Neuronal stem cell (in vitro differentiated cells): ENCODE data around the gene GOLGA6D.
"Not testable (repeated sequence)": the region's sequence is repeated elsewhere in the genome, so short reads cannot be mapped to it uniquely, and the experiment has no call there.

Source experiments
- DNase-seq: peaks from one replicate; pipeline ENCODE4 v3.0.0-alpha.2; 2013; ENCODE audit warnings: low spot score
- H2AFZ ChIP-seq: one replicate; pipeline ENCODE4 v1.6.1; 2013; ENCODE audit warnings: mild to moderate bottlenecking, low read length, inconsistent platforms
- H2AK5ac ChIP-seq: 2 replicates; pipeline ENCODE4 v1.6.1; 2013; ENCODE audit warnings: low read depth, mild to moderate bottlenecking, inconsistent platforms, low read length, moderate library complexity, mixed read lengths
- H2BK120ac ChIP-seq: 2 replicates; pipeline ENCODE4 v1.6.1; 2013; ENCODE audit warnings: low read depth, mild to moderate bottlenecking, inconsistent platforms, low read length, moderate library complexity, mixed read lengths
- H2BK12ac ChIP-seq: one replicate; pipeline ENCODE4 v1.6.1; 2013; ENCODE audit warnings: low read length, inconsistent platforms
- H2BK15ac ChIP-seq: 2 replicates; pipeline ENCODE4 v1.6.1; 2013; ENCODE audit warnings: mild to moderate bottlenecking, low read length, inconsistent platforms, mixed read lengths
- H2BK5ac ChIP-seq: one replicate; pipeline ENCODE4 v1.6.1; 2013; ENCODE audit warnings: inconsistent platforms, mild to moderate bottlenecking, low read length, moderate library complexity
- H3K14ac ChIP-seq: one replicate; pipeline ENCODE4 v1.6.1; 2013; ENCODE audit warnings: low read length, inconsistent platforms
- H3K18ac ChIP-seq: 2 replicates; pipeline ENCODE4 v1.6.1; 2013; ENCODE audit warnings: low read length, inconsistent platforms
- H3K23ac ChIP-seq: 2 replicates; pipeline ENCODE4 v1.6.1; 2013; ENCODE audit warnings: low read depth, mild to moderate bottlenecking, mixed read lengths, low read length, inconsistent platforms; ENCODE audit not compliant: poor library complexity
- H3K27ac ChIP-seq: replicated peaks from 3 replicates; pipeline ENCODE4 v1.5.1; 2013; ENCODE audit warnings: low read length, inconsistent platforms
- H3K27me3 ChIP-seq, 3 experiments: 2 replicates each; pipeline ENCODE4 v1.6.1; 2013; ENCODE audit warnings: low read length in 3 of 3, mild to moderate bottlenecking in 2 of 3, inconsistent platforms in 1 of 3, low read depth in 1 of 3, mixed read lengths in 1 of 3, moderate library complexity in 1 of 3; ENCODE audit not compliant: control insufficient read depth in 3 of 3, insufficient read depth in 3 of 3
- H3K36me3 ChIP-seq, 2 donors: replicated peaks in 1 of 2; 2 replicates each; pipeline ENCODE4 v1.6.1; 2013; ENCODE audit warnings: low read length in 2 of 2; ENCODE audit not compliant: control insufficient read depth in 2 of 2, insufficient read depth in 2 of 2
- H3K4ac ChIP-seq: 2 replicates; pipeline ENCODE4 v1.6.1; 2013; ENCODE audit warnings: inconsistent platforms, mild to moderate bottlenecking, low read length, moderate library complexity
- H3K4me1 ChIP-seq, 2 donors: 1 replicate in 1 of 2; 2 replicates in 1 of 2; pipeline ENCODE4 v1.6.1; 2013; ENCODE audit warnings: low read length in 2 of 2, low read depth in 1 of 2; ENCODE audit not compliant: control insufficient read depth in 2 of 2, insufficient read depth in 1 of 2
- H3K4me2 ChIP-seq: one replicate; pipeline ENCODE4 v1.6.1; 2013; ENCODE audit warnings: mild to moderate bottlenecking, low read length, inconsistent platforms; ENCODE audit not compliant: insufficient read depth, poor library complexity, severe bottlenecking
- H3K4me3 ChIP-seq, 2 donors: 2 replicates each; pipeline ENCODE4 v1.5.1; 2013; ENCODE audit warnings: low read length in 2 of 2, mild to moderate bottlenecking in 2 of 2, inconsistent platforms in 1 of 2, moderate library complexity in 1 of 2
- H3K79me1 ChIP-seq: one replicate; pipeline ENCODE4 v1.6.1; 2013; ENCODE audit warnings: low read depth, mild to moderate bottlenecking, inconsistent platforms, low read length, moderate library complexity
- H3K9ac ChIP-seq: one replicate; pipeline ENCODE4 v1.6.1; 2013; ENCODE audit warnings: mild to moderate bottlenecking, low read depth, low read length, inconsistent platforms; ENCODE audit not compliant: poor library complexity
- H3K9me3 ChIP-seq, 2 donors: replicated peaks in 1 of 2; 2 replicates each; pipeline versions ENCODE3 to v1.6.1; 2013; ENCODE audit warnings: low read length in 2 of 2, mild to moderate bottlenecking in 2 of 2, inconsistent platforms in 1 of 2, low read depth in 1 of 2, mixed read lengths in 1 of 2, moderate library complexity in 1 of 2; ENCODE audit not compliant: control insufficient read depth in 2 of 2, insufficient read depth in 1 of 2
- H4K8ac ChIP-seq: one replicate; pipeline ENCODE4 v1.6.1; 2013; ENCODE audit warnings: low read depth, mild to moderate bottlenecking, inconsistent platforms, low read length, moderate library complexity
- H4K91ac ChIP-seq: one replicate; pipeline ENCODE4 v1.6.1; 2013; ENCODE audit warnings: low read length, low read depth, mild to moderate bottlenecking, inconsistent platforms; ENCODE audit not compliant: poor library complexity
- WGBS, 2 donors: extraction: QIAGEN DNeasy Blood & Tissue Kit; methylation state at CpG; one replicate each; pipeline ENCODE4 v1.1.7; 2013; ENCODE audit warnings: missing lambda C conversion rate in 2 of 2, mixed read lengths in 1 of 2; ENCODE audit not compliant: insufficient read length in 2 of 2, insufficient replicate concordance in 1 of 2; ENCODE audit errors: extremely low coverage in 2 of 2; 5-methylcytosine and 5-hydroxymethylcytosine counted together

Gene GOLGA6D

GRCh38 chr15:75235760-75236729, 46.6 kb upstream of the GOLGA6D start:
- H2BK15ac ChIP-seq = peak overlapping the region; percentile 39
- H3K4me3 ChIP-seq = no peak overlapping the region
- H3K18ac ChIP-seq = peak overlapping the region; percentile 24
- H4K91ac ChIP-seq = no peak overlapping the region
- peak overlapping the region; percentile 63 for H3K14ac ChIP-seq
- no peak overlapping the region for H3K27ac ChIP-seq
- H3K23ac ChIP-seq = peak overlapping the region; percentile 17
- no peak overlapping the region for H3K4ac ChIP-seq
- no peak overlapping the region for H2AFZ ChIP-seq
- no peak overlapping the region for H2BK120ac ChIP-seq
- H3K9ac ChIP-seq = no peak overlapping the region
- H3K79me1 ChIP-seq = peaks cover 1% of the 10 kb centered on the region
- no peak overlapping the region for H2AK5ac ChIP-seq
- H3K4me2 ChIP-seq = no peak overlapping the region
- no peak overlapping the region for H2BK5ac ChIP-seq
- H2BK12ac ChIP-seq = no peak overlapping the region
- DNase-seq = no peak
- H3K27me3 ChIP-seq = peaks cover 0 to 30% (median 0%) of the 10 kb centered on the region in 3 experiments
- H3K4me1 ChIP-seq = peaks cover 0 to 3% of the 10 kb centered on the region in 2 donors
- no peak overlapping the region for H4K8ac ChIP-seq
- no peaks in the 10 kb centered on the region for H3K36me3 ChIP-seq
- no CpG with 5 or more reads among the region's 11 CpGs for WGBS, 2 donors
- H3K9me3 ChIP-seq = peaks cover 0 to 2% of the 10 kb centered on the region in 2 donors

- Histone ChIP-seq H2BK5ac (no peak overlapping the region), H3K27ac (no peak overlapping the region), H3K4ac (peak overlapping the region; percentile 71), H2BK120ac (no peak overlapping the region), H3K14ac (peak overlapping the region; percentile 25), H3K36me3 (no peaks in the 10 kb centered on the region), H2BK15ac (no peak overlapping the region), H3K4me2 (no peak overlapping the region), H2BK12ac (no peak overlapping the region), H3K18ac (peak overlapping the region; percentile 84), H3K4me1 (peaks cover 0 to 3% of the 10 kb centered on the region in 2 donors), H4K91ac (no peak overlapping the region), H3K27me3 (peaks cover 0 to 30% (median 0%) of the 10 kb centered on the region in 3 experiments), H3K79me1 (peaks cover 1% of the 10 kb centered on the region), H4K8ac (peak overlapping the region; percentile 56), H2AK5ac (peak overlapping the region; percentile 9), H3K23ac (peak overlapping the region; percentile 32), H3K4me3 (no peak overlapping the region), H2AFZ (peak overlapping the region; percentile 5), H3K9me3 (peaks cover 0 to 2% of the 10 kb centered on the region in 2 donors), H3K9ac (no peak overlapping the region)
- WGBS, 2 donors = no CpG with 5 or more reads among the region's 11 CpGs
- no peak for DNase-seq
Observed at GRCh38 chr15:75237316-75237982, 45.2 kb upstream of the GOLGA6D start.

- DNase-seq = no peak
- H3K4ac ChIP-seq = no peak overlapping the region
- no peaks in the 10 kb centered on the region for H3K79me1 ChIP-seq
- no peak overlapping the region for H2BK12ac ChIP-seq
- no peak overlapping the region for H2BK5ac ChIP-seq
- no peak overlapping the region for H4K8ac ChIP-seq
- peak overlapping the region; percentile 10 for H3K9ac ChIP-seq
- H3K27ac ChIP-seq = no peak overlapping the region
- no CpG with 5 or more reads among the region's 5 CpGs for WGBS, 2 donors
- peak overlapping the region; percentile 47 for H3K23ac ChIP-seq
- no peak overlapping the region for H3K4me2 ChIP-seq
- peaks cover 0 to 30% (median 0%) of the 10 kb centered on the region in 3 experiments for H3K27me3 ChIP-seq
- H3K36me3 ChIP-seq = no peaks in the 10 kb centered on the region
- H3K14ac ChIP-seq = no peak overlapping the region
- H2BK15ac ChIP-seq = no peak overlapping the region
- H3K4me1 ChIP-seq = peaks cover 0 to 3% of the 10 kb centered on the region in 2 donors
- no peak overlapping the region for H4K91ac ChIP-seq
- H3K9me3 ChIP-seq = peaks cover 0 to 2% of the 10 kb centered on the region in 2 donors
- H3K4me3 ChIP-seq = no peak overlapping the region
- no peak overlapping the region for H2BK120ac ChIP-seq
- no peak overlapping the region for H2AK5ac ChIP-seq
- H3K18ac ChIP-seq = peak overlapping the region; percentile 49
- no peak overlapping the region for H2AFZ ChIP-seq
Observed at GRCh38 chr15:75238150-75238549, 44.5 kb upstream of the GOLGA6D start.

- not testable (repeated sequence) for H3K14ac ChIP-seq, H3K4me2 ChIP-seq, H2BK120ac ChIP-seq, H3K9ac ChIP-seq, H2AFZ ChIP-seq, H4K91ac ChIP-seq, H3K4ac ChIP-seq, H3K79me1 ChIP-seq, H2BK12ac ChIP-seq, H3K36me3 ChIP-seq, H3K9me3 ChIP-seq, H3K23ac ChIP-seq, H3K4me1 ChIP-seq, DNase-seq, H2AK5ac ChIP-seq, H3K27ac ChIP-seq, H4K8ac ChIP-seq, H2BK15ac ChIP-seq, H3K18ac ChIP-seq, H2BK5ac ChIP-seq, H3K4me3 ChIP-seq
- WGBS, 2 donors = no CpG with 5 or more reads among the region's 1 CpG
- H3K27me3 ChIP-seq = peaks cover 0 to 34% (median 0%) of the 10 kb centered on the region in 3 experiments
Observed at GRCh38 chr15:75245741-75246140, 36.9 kb upstream of the GOLGA6D start.
